HG03460 (cell line): ENCODE measurements around the gene COA7.

Experiments
- ATAC-seq: cut with Tn5 transposase; IDR thresholded peaks from one replicate; pipeline ENCODE4 v1.9.1; 2021; ENCODE audit not compliant: unreplicated experiment

Gene COA7

GRCh38 chr1:52670604-52671003, 27.5 kb downstream of the COA7 start:
- no peak for ATAC-seq

GRCh38 chr1:52669696-52670095, 28.5 kb downstream of the COA7 start:
- ATAC-seq = no peak

- no peak for ATAC-seq
Measured at GRCh38 chr1:52668711-52669110, 29.4 kb downstream of the COA7 start.

- no peak for ATAC-seq
Measured at GRCh38 chr1:52667984-52668383, 30.2 kb downstream of the COA7 start.

- ATAC-seq = no peak
Measured at GRCh38 chr1:52667290-52667689, 30.9 kb downstream of the COA7 start.

GRCh38 chr1:52665006-52665941, 32.9 kb downstream of the COA7 start:
- ATAC-seq = no peak

GRCh38 chr1:52663716-52664115, 34.4 kb downstream of the COA7 start:
- ATAC-seq = no peak

GRCh38 chr1:52662645-52663313, 35.4 kb downstream of the COA7 start:
- no peak for ATAC-seq

GRCh38 chr1:52660807-52661206, 37.3 kb downstream of the COA7 start:
- ATAC-seq = no peak

GRCh38 chr1:52659851-52660596, 38.1 kb downstream of the COA7 start:
- no peak for ATAC-seq

GRCh38 chr1:52659356-52659755, 38.8 kb downstream of the COA7 start:
- ATAC-seq = no peak

GRCh38 chr1:52658795-52659194, 39.4 kb downstream of the COA7 start:
- ATAC-seq = no peak

- ATAC-seq = no peak
Measured at GRCh38 chr1:52657702-52658101, 40.4 kb downstream of the COA7 start.

GRCh38 chr1:52654063-52654462, 44.1 kb downstream of the COA7 start:
- no peak for ATAC-seq

GRCh38 chr1:52653207-52653849, 44.8 kb downstream of the COA7 start:
- no peak for ATAC-seq

GRCh38 chr1:52651904-52652303, 46.2 kb downstream of the COA7 start:
- ATAC-seq = no peak

- ATAC-seq = no peak
Measured at GRCh38 chr1:52645261-52645660, 52.9 kb downstream of the COA7 start.

- no peak for ATAC-seq
Measured at GRCh38 chr1:52641307-52641706, 56.8 kb downstream of the COA7 start.

- ATAC-seq = no peak
Measured at GRCh38 chr1:52640697-52641096, 57.5 kb downstream of the COA7 start.

- no peak for ATAC-seq
Measured at GRCh38 chr1:52637946-52638345, 60.2 kb downstream of the COA7 start.
